K562 (cell line): ENCODE measurements around the gene PAX2. TPM values are rescaled to one million over a fixed set of nuclear protein-coding genes. Genes with fewer than 3 reads are reported as not detected.

ENCODE experiments used
- CTCF ChIP-seq, 3 experiments: IDR thresholded peaks in 2 of 3; conservative IDR thresholded peaks in 1 of 3; 2 replicates each; pipeline ENCODE4 v1.5.1; 2011 to 2012; ENCODE audit warnings: low read length in 3 of 3, mild to moderate bottlenecking in 3 of 3, control low read depth in 2 of 3, improper control_type of control experiment in 1 of 3, inconsistent platforms in 1 of 3, low read depth in 1 of 3, mixed read lengths in 1 of 3, moderate library complexity in 1 of 3; ENCODE audit not compliant: insufficient read depth in 2 of 3
- EHMT2 ChIP-seq: fragments of 450-650 bp; IDR thresholded peaks from 2 replicates; pipeline ENCODE4 v1.6.1; 2018; ENCODE audit warnings: antibody characterized with exemption
- HLTF ChIP-seq: fragments of 450-650 bp; IDR thresholded peaks from 2 replicates; pipeline ENCODE4 v1.6.1; 2016
- SMC3 ChIP-seq: conservative IDR thresholded peaks from 2 replicates; pipeline ENCODE4 v1.6.1; 2011; ENCODE audit warnings: low read depth, low read length, improper control_type of control experiment; ENCODE audit not compliant: insufficient read depth
- ZBTB5 ChIP-seq: fragments of 450-650 bp; IDR thresholded peaks from 2 replicates; pipeline ENCODE4 v1.6.1; 2017; ENCODE audit warnings: antibody characterized with exemption
- ZNF316 ChIP-seq: fragments of 450-650 bp; IDR thresholded peaks from 2 replicates; pipeline ENCODE4 v1.6.1; 2016
- ZSCAN32 ChIP-seq: fragments of 450-650 bp; formaldehyde crosslinking; IDR thresholded peaks from 2 replicates; pipeline ENCODE4 v1.4.0; 2020; ENCODE audit warnings: mild to moderate bottlenecking, moderate library complexity
- polyA plus RNA-seq, 8 experiments: library from polyadenylated mRNA; depleted of rRNA in 4 of 8; stranded (reverse) in 5 of 8; unstranded in 3 of 8; fragments of >200 nt; fragmentation: Nextera tagmentation in 2 of 8; fragmentation: Illumina TruSeq in 1 of 8; extraction: Ambion mirVana in 2 of 8; extraction: Trizol in 1 of 8; gene quantifications; 2 replicates each; pipeline versions ENCODE4 v1.2.1 to v1.2.3, GENCODE V29; 2011 to 2014; ENCODE audit warnings: inconsistent platforms in 1 of 8, missing spikeins in 1 of 8
- total RNA-seq, 7 experiments: library from RNA; depleted of rRNA in 6 of 7; stranded (reverse); fragments of >200 nt in 6 of 7; fragmentation: Illumina TruSeq in 2 of 7; extraction: Trizol in 2 of 7; gene quantifications; 2 replicates each; pipeline versions ENCODE4 v1.2.1 to v1.2.3, GENCODE V29; 2011 to 2021; ENCODE audit warnings: low replicate concordance in 1 of 7
- TF ChIP-seq, protein P1 (sequence below), 2 experiments: fragments of 450-650 bp; formaldehyde crosslinking in 1 of 2; IDR thresholded peaks; 2 replicates each; pipeline versions ENCODE4 v1.4.0 to v1.6.1; 2014 to 2020; ENCODE audit warnings: mild to moderate bottlenecking in 2 of 2, borderline replicate concordance in 1 of 2, low read depth in 1 of 2
- TF ChIP-seq, protein P2 (sequence below): IDR thresholded peaks from 2 replicates; pipeline ENCODE4 v1.6.1; 2011; ENCODE audit not compliant: insufficient read length; ENCODE audit errors: extremely low read depth

The PAX2 gene
- total and polyA plus RNA-seq, 9 of the 15 experiments (the other 6 are each of a cell fraction or from before 2014, with no cell fraction given), result not detected

DNA sequence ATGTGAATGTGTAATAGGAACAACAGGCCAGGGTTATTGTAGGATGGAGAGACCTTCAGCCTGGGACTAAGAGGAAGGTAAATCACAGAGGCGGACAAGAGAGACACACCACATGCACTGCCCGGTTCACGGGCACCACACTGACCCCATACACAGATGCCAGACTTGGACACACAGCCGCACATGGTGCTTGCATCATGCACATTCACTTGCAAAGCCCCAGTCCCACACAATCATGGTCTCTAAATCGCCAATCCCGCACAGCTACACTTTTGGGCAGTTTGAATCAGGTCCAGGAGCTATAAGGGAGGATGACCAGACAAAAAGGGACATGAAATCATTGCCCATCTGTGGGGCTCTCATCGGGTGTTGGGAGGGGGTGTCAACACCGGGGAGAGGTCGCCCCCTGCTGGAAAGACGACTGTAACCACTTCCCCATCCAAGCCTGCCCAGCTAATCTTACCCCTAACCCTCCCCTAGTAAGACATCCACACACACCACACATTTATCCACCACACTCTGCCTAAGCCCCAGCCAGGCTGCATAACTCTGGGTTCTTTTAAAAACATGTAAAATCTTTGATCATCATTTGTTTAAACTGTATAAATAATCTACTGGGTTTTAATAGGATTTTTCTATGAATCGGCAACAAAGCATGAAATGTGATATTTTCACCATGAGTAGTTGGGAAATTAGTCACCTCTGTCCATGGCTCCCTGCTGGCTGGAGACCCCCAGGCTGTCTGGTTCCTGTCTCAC is 126.8 kb downstream of the PAX2 start (continued):
- TF ChIP-seq ZBTB5 (no peak), ZNF316 (no peak), ZSCAN32 (no peak), CTCF (IDR thresholded peaks at IDR 0.05 in 2 of 3, conservative IDR thresholded peaks at IDR 0.05 in 1 of 3; ENCODE audit: insufficient read depth in 2 of 3, low read depth in 1 of 3, low read length in 3 of 3) (peak; percentile 63 to 76 (median 72)), SMC3 (peak; percentile 58), HLTF (no peak), EHMT2 (peak; percentile 40; the same call in 1 of the 2 replicates)
- TF ChIP-seq, protein P1, sequence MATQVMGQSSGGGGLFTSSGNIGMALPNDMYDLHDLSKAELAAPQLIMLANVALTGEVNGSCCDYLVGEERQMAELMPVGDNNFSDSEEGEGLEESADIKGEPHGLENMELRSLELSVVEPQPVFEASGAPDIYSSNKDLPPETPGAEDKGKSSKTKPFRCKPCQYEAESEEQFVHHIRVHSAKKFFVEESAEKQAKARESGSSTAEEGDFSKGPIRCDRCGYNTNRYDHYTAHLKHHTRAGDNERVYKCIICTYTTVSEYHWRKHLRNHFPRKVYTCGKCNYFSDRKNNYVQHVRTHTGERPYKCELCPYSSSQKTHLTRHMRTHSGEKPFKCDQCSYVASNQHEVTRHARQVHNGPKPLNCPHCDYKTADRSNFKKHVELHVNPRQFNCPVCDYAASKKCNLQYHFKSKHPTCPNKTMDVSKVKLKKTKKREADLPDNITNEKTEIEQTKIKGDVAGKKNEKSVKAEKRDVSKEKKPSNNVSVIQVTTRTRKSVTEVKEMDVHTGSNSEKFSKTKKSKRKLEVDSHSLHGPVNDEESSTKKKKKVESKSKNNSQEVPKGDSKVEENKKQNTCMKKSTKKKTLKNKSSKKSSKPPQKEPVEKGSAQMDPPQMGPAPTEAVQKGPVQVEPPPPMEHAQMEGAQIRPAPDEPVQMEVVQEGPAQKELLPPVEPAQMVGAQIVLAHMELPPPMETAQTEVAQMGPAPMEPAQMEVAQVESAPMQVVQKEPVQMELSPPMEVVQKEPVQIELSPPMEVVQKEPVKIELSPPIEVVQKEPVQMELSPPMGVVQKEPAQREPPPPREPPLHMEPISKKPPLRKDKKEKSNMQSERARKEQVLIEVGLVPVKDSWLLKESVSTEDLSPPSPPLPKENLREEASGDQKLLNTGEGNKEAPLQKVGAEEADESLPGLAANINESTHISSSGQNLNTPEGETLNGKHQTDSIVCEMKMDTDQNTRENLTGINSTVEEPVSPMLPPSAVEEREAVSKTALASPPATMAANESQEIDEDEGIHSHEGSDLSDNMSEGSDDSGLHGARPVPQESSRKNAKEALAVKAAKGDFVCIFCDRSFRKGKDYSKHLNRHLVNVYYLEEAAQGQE (IDR thresholded peaks at IDR 0.05; ENCODE audit: borderline replicate concordance), result peak; percentile 53; the same call in 1 of the 2 replicates
- TF ChIP-seq, protein P1 (CRISPR knock-in tag; IDR thresholded peaks at IDR 0.05; ENCODE audit: low read depth), result no peak
- TF ChIP-seq, protein P2, sequence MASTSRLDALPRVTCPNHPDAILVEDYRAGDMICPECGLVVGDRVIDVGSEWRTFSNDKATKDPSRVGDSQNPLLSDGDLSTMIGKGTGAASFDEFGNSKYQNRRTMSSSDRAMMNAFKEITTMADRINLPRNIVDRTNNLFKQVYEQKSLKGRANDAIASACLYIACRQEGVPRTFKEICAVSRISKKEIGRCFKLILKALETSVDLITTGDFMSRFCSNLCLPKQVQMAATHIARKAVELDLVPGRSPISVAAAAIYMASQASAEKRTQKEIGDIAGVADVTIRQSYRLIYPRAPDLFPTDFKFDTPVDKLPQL, result no peak
